Forelimb muscle (tissue), 1 donor: Measurements from ENCODE around the gene WDR62. TPM values are rescaled to one million over a fixed set of nuclear protein-coding genes. Genes with fewer than 3 reads are reported as not detected.
A peak's percentile ranks its signal among the peaks of the same experiment; 100 is the strongest.

Source experiments
- DNase-seq: peaks from one replicate; pipeline ENCODE4 v3.0.0-alpha.2; 2013; ENCODE audit warnings: low read depth
- polyA plus RNA-seq: library from polyadenylated mRNA; unstranded; fragments of 120-200 nt; gene quantifications from one replicate; pipeline ENCODE4 v1.2.1, GENCODE V29; 2013; ENCODE audit not compliant: insufficient read length

WDR62 gene
- polyA plus RNA-seq, 1 donor, result 2.5 TPM

- DNase-seq, result peak; percentile 91
Measured at GRCh38 chr19:36139473-36140303, 85.0 kb downstream of the WDR62 start, which contains the start of gene CAPNS1. Gene CAPNS1 (plus strand): TSS chr19:36140066. CDS start chr19:36141012, 946 bp downstream.

GRCh38 chr19:36140304-36141038, 85.8 kb downstream of the WDR62 start:
- DNase-seq, result no peak

GRCh38 chr19:36141039-36141927, 86.6 kb downstream of the WDR62 start:
- DNase-seq, result no peak

- no peak for DNase-seq
Measured at GRCh38 chr19:36142046-36142445, 87.3 kb downstream of the WDR62 start.

- DNase-seq, result no peak
Measured at GRCh38 chr19:36142496-36142895, 87.8 kb downstream of the WDR62 start.

GRCh38 chr19:36144624-36145023, 89.9 kb downstream of the WDR62 start:
- no peak for DNase-seq

GRCh38 chr19:36149673-36150406, 95.1 kb downstream of the WDR62 start:
- no peak for DNase-seq

- no peak for DNase-seq
Measured at GRCh38 chr19:36150586-36150985, 95.9 kb downstream of the WDR62 start.

- no peak for DNase-seq
Measured at GRCh38 chr19:36151144-36152018, 96.7 kb downstream of the WDR62 start.

GRCh38 chr19:36152019-36152351, 97.3 kb downstream of the WDR62 start:
- DNase-seq, result no peak

GRCh38 chr19:36152352-36153091, 97.8 kb downstream of the WDR62 start, which contains the start of gene COX7A1:
Gene COX7A1 (minus strand): TSS chr19:36152447. CDS start chr19:36152407, 40 bp downstream.
- DNase-seq, result no peak

- DNase-seq, result no peak
Measured at GRCh38 chr19:36153126-36153525, 98.4 kb downstream of the WDR62 start.

Other genes starting within 250 kb of the WDR62 start
- gene PRODH2, start 242.1 kb upstream of the WDR62 start, polyA plus RNA-seq, result not detected
- gene NPHS1, start 202.4 kb upstream of the WDR62 start, polyA plus RNA-seq, result 0.24 TPM
- 0.28 TPM for gene KIRREL2, start 198.0 kb upstream of the WDR62 start, polyA plus RNA-seq
- 7.1 TPM for gene APLP1, start 186.3 kb upstream of the WDR62 start, polyA plus RNA-seq
- 1.2 TPM for gene NFKBID, start 154.4 kb upstream of the WDR62 start, polyA plus RNA-seq
- 4.7 TPM for gene HCST, start 152.4 kb upstream of the WDR62 start, polyA plus RNA-seq
- gene TYROBP, start 146.6 kb upstream of the WDR62 start, polyA plus RNA-seq, result 14.7 TPM
- gene LRFN3, start 118.5 kb upstream of the WDR62 start, polyA plus RNA-seq, result 7.0 TPM
- gene SDHAF1, start 59.7 kb upstream of the WDR62 start, polyA plus RNA-seq, result 12.9 TPM
- 0.59 TPM for gene SYNE4, start 46.1 kb upstream of the WDR62 start, polyA plus RNA-seq
- 8.5 TPM for gene ALKBH6, start 40.7 kb upstream of the WDR62 start, polyA plus RNA-seq
- 15.5 TPM for gene CLIP3, start 22.0 kb upstream of the WDR62 start, polyA plus RNA-seq
- 8.6 TPM for gene THAP8, start 612 bp upstream of the WDR62 start, polyA plus RNA-seq
- gene OVOL3, start 56.2 kb downstream of the WDR62 start, polyA plus RNA-seq, result not detected
- 42.3 TPM for gene POLR2I, start 60.0 kb downstream of the WDR62 start, polyA plus RNA-seq
- gene TBCB, start 60.6 kb downstream of the WDR62 start, polyA plus RNA-seq, result 80.0 TPM
- 464 TPM for gene CAPNS1, start 85.2 kb downstream of the WDR62 start, polyA plus RNA-seq
- 219 TPM for gene COX7A1, start 97.5 kb downstream of the WDR62 start, polyA plus RNA-seq
- gene ZNF565, start 159.8 kb downstream of the WDR62 start, polyA plus RNA-seq, result 5.9 TPM
- 60.5 TPM for gene ZNF146, start 160.2 kb downstream of the WDR62 start, polyA plus RNA-seq